HEK293 (cell line): ENCODE results near the gene WSB2.

Experiments
- CTCF ChIA-PET: fragments of 350-600 bp; formaldehyde crosslinking; extraction: SDS; loops from one replicate; lab custom pipeline; 2021; ENCODE audit warnings: antibody characterized with exemption; lab: Yijun Ruan, JAX
- POLR2A ChIA-PET: fragments of 300-600 bp; formaldehyde crosslinking; extraction: SDS; loops from one replicate; lab custom pipeline; 2020; ENCODE audit warnings: antibody characterized with exemption, inconsistent platforms; lab: Yijun Ruan, JAX
- H3K27ac ChIP-seq: fragments of 200-500 bp; sonication (Bioruptor generic); 2 replicates; pipeline ENCODE4 v1.5.1; 2014; ENCODE audit warnings: low read depth, low read length, control low read depth, inconsistent platforms; ENCODE audit errors: extremely low read depth
- H3K36me3 ChIP-seq, 2 experiments: fragments of 200-500 bp in 1 of 2; sonication (Bioruptor generic) in 1 of 2; 1 replicate in 1 of 2; 2 replicates in 1 of 2; pipeline ENCODE4 v1.5.1; 2014 to 2017; ENCODE audit warnings: inconsistent platforms in 2 of 2, low read length in 2 of 2; ENCODE audit not compliant: control insufficient read depth in 2 of 2, insufficient read depth in 1 of 2
- H3K4me1 ChIP-seq: fragments of 200-500 bp; sonication (Bioruptor generic); 2 replicates; pipeline ENCODE4 v1.5.1; 2014; ENCODE audit warnings: mild to moderate bottlenecking, low read length, inconsistent platforms; ENCODE audit not compliant: control insufficient read depth, insufficient read depth
- H3K4me3 ChIP-seq: 2 replicates; pipeline ENCODE4 v1.5.1; 2011; ENCODE audit warnings: low read depth, mild to moderate bottlenecking, control low read depth, low read length, moderate library complexity
- H3K9me3 ChIP-seq: fragments of 200-500 bp; sonication (Bioruptor generic); 2 replicates; pipeline ENCODE4 v1.5.1; 2014; ENCODE audit warnings: low read depth, low read length, inconsistent platforms; ENCODE audit not compliant: control insufficient read depth, insufficient read depth
- KLF7 ChIP-seq: fragments of 450-650 bp; formaldehyde crosslinking; IDR thresholded peaks from 2 replicates; pipeline ENCODE4 v1.5.1; 2016; ENCODE audit warnings: missing biosample characterization, missing genetic modification characterization, borderline replicate concordance
- KLF8 ChIP-seq: fragments of 450-650 bp; formaldehyde crosslinking; IDR thresholded peaks from 2 replicates; pipeline ENCODE4 v1.5.1; 2016; ENCODE audit warnings: missing biosample characterization, missing genetic modification characterization
- MEIS1 ChIP-seq: sonication (generic); formaldehyde crosslinking; IDR thresholded peaks from 2 replicates; pipeline ENCODE4 v1.8.1; 2022; ENCODE audit warnings: missing genetic modification reagents, mild to moderate bottlenecking, borderline replicate concordance
- SETDB1 ChIP-seq: IDR thresholded peaks from one replicate; pipeline ENCODE4 v1.6.1; 2017; ENCODE audit warnings: mild to moderate bottlenecking, low read length, moderate library complexity, mixed read lengths; ENCODE audit not compliant: insufficient read length
- ZBTB21 ChIP-seq: fragments of 450-650 bp; formaldehyde crosslinking; IDR thresholded peaks from 2 replicates; pipeline ENCODE4 v1.5.1; 2017; ENCODE audit warnings: missing biosample characterization, missing genetic modification characterization
- ZBTB8A ChIP-seq: fragments of 450-650 bp; formaldehyde crosslinking; IDR thresholded peaks from 2 replicates; pipeline ENCODE4 v1.5.1; 2016; ENCODE audit warnings: missing biosample characterization, missing genetic modification characterization
- ZNF169 ChIP-seq: fragments of 450-650 bp; formaldehyde crosslinking; IDR thresholded peaks from 2 replicates; pipeline ENCODE4 v1.5.1; 2016; ENCODE audit warnings: missing biosample characterization, missing genetic modification characterization
- ZNF175 ChIP-seq: fragments of 450-650 bp; formaldehyde crosslinking; IDR thresholded peaks from 2 replicates; pipeline ENCODE4 v1.5.1; 2016; ENCODE audit warnings: missing biosample characterization, missing genetic modification characterization
- ZNF274 ChIP-seq, 2 experiments: fragments of 200-500 bp in 1 of 2; fragments of 450-650 bp in 1 of 2; sonication (Bioruptor generic) in 1 of 2; formaldehyde crosslinking in 1 of 2; IDR thresholded peaks; 2 replicates each; pipeline versions ENCODE4 v1.5.1 to v1.6.1; 2014 to 2016; ENCODE audit warnings: borderline replicate concordance in 1 of 2, inconsistent platforms in 1 of 2, low read length in 1 of 2, missing biosample characterization in 1 of 2, missing genetic modification characterization in 1 of 2
- ZNF341 ChIP-seq: fragments of 450-650 bp; formaldehyde crosslinking; IDR thresholded peaks from 2 replicates; pipeline ENCODE4; 2016; ENCODE audit warnings: low read depth, missing biosample characterization, missing genetic modification characterization
- ZNF510 ChIP-seq: fragments of 450-650 bp; formaldehyde crosslinking; IDR thresholded peaks from 2 replicates; pipeline ENCODE4 v1.5.1; 2018; ENCODE audit warnings: mild to moderate bottlenecking, missing genetic modification characterization, missing biosample characterization; ENCODE audit not compliant: insufficient replicate concordance
- ZNF514 ChIP-seq: fragments of 450-650 bp; formaldehyde crosslinking; IDR thresholded peaks from 2 replicates; pipeline ENCODE4 v1.5.1; 2016; ENCODE audit warnings: missing biosample characterization, missing genetic modification characterization
- ZNF521 ChIP-seq: fragments of 450-650 bp; formaldehyde crosslinking; IDR thresholded peaks from 2 replicates; pipeline ENCODE4 v1.5.1; 2017; ENCODE audit warnings: missing biosample characterization, mild to moderate bottlenecking, missing genetic modification characterization
- ZNF623 ChIP-seq: fragments of 450-650 bp; formaldehyde crosslinking; IDR thresholded peaks from 2 replicates; pipeline ENCODE4 v1.5.1; 2016; ENCODE audit warnings: missing biosample characterization, missing genetic modification characterization
- ZNF658 ChIP-seq: fragments of 450-650 bp; formaldehyde crosslinking; IDR thresholded peaks from 2 replicates; pipeline ENCODE4; 2016; ENCODE audit warnings: missing biosample characterization, missing genetic modification characterization
- ZNF837 ChIP-seq: fragments of 450-650 bp; formaldehyde crosslinking; IDR thresholded peaks from 2 replicates; pipeline ENCODE4 v1.5.1; 2016; ENCODE audit warnings: missing biosample characterization, missing genetic modification characterization
- TF ChIP-seq, protein P1 (sequence below): fragments of 450-650 bp; formaldehyde crosslinking; optimal IDR thresholded peaks from 2 replicates; pipeline ENCODE3; 2016; ENCODE audit warnings: missing biosample characterization, mild to moderate bottlenecking, missing genetic modification characterization
- TF ChIP-seq, protein P2 (sequence below): fragments of 450-650 bp; formaldehyde crosslinking; IDR thresholded peaks from 2 replicates; pipeline ENCODE4 v1.5.1; 2017; ENCODE audit warnings: missing biosample characterization, missing genetic modification characterization
- TF ChIP-seq, protein P3 (sequence below): fragments of 450-650 bp; formaldehyde crosslinking; IDR thresholded peaks from 2 replicates; pipeline ENCODE4 v1.5.1; 2016; ENCODE audit warnings: missing biosample characterization, missing genetic modification characterization
- TF ChIP-seq, protein P4 (sequence below): fragments of 450-650 bp; formaldehyde crosslinking; conservative IDR thresholded peaks from 2 replicates; pipeline ENCODE4 v1.5.1; 2016; ENCODE audit warnings: low read depth, missing biosample characterization, missing genetic modification characterization

WSB2 gene

DNA sequence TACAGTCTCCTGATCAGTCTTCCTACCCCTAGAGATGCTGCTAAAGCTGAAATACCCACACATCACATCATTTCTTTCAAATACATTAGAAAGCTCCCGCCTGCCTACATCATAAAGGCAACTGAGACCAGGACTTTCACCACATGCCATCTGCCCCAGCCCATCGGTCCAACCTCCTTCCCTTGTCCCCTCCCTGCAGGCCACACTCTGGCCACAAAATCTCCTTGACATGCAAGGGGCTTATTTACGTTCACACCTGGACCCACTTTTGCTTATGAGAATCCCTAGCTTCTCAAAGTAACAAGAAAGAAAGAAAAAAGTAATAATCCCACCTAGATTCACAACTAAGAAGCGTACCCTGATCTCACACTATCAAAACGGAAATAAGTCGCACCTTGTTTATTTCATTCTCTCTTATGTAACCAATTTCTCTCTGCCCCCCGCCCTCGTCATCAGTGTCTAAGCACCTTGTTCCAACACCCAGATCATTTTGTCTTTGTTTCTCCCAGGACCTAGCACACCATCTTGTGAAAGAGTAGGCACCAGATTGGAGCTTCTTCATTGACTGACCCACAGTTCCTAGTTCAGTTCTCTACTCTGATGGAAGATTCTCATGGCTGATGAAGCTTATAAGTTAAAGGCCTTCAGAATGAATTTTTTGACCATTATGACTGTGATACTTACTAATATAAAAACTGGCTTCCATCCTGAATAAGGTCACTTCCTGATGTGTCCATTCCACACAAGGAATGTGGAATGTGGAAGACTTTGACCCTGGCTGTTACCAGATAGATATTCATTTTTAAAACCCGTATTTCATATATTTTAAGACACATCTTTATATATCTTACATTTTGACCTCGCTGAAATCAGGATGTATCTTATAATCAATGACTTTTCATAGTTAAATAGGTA is 7.7 kb downstream of the WSB2 start:
- CTCF ChIA-PET, result interaction anchor here (0.8 to 1.5 kb wide), 2 partner anchors 9 to 19 kb away, joined by 3 read pairs; no protein-coding TSS in a partner anchor
- Histone ChIP-seq H3K4me3 (no peak overlapping the region), H3K4me1 (no peaks in the 10 kb centered on the region), H3K27ac (no peak overlapping the region), H3K36me3 (peaks cover 21 to 25% of the 10 kb centered on the region in 2 experiments; a peak in 2 of 3 replicates), H3K9me3 (no peaks in the 10 kb centered on the region)
- POLR2A ChIA-PET, result no interaction called here
- TF ChIP-seq KLF8 (tag by site-specific recombination), result no peak
- TF ChIP-seq SETDB1, result no peak
- no peak for TF ChIP-seq ZNF514 (tag by site-specific recombination)
- TF ChIP-seq ZNF521 (tag by site-specific recombination), result no peak
- TF ChIP-seq ZNF341, result no peak
- TF ChIP-seq ZNF837 (tag by site-specific recombination), result no peak
- TF ChIP-seq ZNF658, result no peak
- TF ChIP-seq ZNF169 (tag by site-specific recombination), result no peak
- TF ChIP-seq, protein P1, sequence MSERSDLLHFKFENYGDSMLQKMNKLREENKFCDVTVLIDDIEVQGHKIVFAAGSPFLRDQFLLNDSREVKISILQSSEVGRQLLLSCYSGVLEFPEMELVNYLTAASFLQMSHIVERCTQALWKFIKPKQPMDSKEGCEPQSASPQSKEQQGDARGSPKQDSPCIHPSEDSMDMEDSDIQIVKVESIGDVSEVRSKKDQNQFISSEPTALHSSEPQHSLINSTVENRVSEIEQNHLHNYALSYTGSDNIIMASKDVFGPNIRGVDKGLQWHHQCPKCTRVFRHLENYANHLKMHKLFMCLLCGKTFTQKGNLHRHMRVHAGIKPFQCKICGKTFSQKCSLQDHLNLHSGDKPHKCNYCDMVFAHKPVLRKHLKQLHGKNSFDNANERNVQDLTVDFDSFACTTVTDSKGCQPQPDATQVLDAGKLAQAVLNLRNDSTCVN (tag by site-specific recombination), result no peak
- no peak for TF ChIP-seq MEIS1
- TF ChIP-seq, protein P2, sequence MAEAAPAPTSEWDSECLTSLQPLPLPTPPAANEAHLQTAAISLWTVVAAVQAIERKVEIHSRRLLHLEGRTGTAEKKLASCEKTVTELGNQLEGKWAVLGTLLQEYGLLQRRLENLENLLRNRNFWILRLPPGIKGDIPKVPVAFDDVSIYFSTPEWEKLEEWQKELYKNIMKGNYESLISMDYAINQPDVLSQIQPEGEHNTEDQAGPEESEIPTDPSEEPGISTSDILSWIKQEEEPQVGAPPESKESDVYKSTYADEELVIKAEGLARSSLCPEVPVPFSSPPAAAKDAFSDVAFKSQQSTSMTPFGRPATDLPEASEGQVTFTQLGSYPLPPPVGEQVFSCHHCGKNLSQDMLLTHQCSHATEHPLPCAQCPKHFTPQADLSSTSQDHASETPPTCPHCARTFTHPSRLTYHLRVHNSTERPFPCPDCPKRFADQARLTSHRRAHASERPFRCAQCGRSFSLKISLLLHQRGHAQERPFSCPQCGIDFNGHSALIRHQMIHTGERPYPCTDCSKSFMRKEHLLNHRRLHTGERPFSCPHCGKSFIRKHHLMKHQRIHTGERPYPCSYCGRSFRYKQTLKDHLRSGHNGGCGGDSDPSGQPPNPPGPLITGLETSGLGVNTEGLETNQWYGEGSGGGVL (tag by site-specific recombination), result no peak
- TF ChIP-seq ZBTB8A, result no peak
- no peak for TF ChIP-seq ZNF175 (tag by site-specific recombination)
- TF ChIP-seq, protein P3, sequence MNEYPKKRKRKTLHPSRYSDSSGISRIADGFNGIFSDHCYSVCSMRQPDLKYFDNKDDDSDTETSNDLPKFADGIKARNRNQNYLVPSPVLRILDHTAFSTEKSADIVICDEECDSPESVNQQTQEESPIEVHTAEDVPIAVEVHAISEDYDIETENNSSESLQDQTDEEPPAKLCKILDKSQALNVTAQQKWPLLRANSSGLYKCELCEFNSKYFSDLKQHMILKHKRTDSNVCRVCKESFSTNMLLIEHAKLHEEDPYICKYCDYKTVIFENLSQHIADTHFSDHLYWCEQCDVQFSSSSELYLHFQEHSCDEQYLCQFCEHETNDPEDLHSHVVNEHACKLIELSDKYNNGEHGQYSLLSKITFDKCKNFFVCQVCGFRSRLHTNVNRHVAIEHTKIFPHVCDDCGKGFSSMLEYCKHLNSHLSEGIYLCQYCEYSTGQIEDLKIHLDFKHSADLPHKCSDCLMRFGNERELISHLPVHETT, result no peak
- no peak for TF ChIP-seq ZNF274 (IDR thresholded peaks at IDR 0.05; ENCODE audit: low read length)
- no peak for TF ChIP-seq ZNF274 (tag by site-specific recombination; IDR thresholded peaks at IDR 0.05; ENCODE audit: borderline replicate concordance)
- TF ChIP-seq, protein P4, sequence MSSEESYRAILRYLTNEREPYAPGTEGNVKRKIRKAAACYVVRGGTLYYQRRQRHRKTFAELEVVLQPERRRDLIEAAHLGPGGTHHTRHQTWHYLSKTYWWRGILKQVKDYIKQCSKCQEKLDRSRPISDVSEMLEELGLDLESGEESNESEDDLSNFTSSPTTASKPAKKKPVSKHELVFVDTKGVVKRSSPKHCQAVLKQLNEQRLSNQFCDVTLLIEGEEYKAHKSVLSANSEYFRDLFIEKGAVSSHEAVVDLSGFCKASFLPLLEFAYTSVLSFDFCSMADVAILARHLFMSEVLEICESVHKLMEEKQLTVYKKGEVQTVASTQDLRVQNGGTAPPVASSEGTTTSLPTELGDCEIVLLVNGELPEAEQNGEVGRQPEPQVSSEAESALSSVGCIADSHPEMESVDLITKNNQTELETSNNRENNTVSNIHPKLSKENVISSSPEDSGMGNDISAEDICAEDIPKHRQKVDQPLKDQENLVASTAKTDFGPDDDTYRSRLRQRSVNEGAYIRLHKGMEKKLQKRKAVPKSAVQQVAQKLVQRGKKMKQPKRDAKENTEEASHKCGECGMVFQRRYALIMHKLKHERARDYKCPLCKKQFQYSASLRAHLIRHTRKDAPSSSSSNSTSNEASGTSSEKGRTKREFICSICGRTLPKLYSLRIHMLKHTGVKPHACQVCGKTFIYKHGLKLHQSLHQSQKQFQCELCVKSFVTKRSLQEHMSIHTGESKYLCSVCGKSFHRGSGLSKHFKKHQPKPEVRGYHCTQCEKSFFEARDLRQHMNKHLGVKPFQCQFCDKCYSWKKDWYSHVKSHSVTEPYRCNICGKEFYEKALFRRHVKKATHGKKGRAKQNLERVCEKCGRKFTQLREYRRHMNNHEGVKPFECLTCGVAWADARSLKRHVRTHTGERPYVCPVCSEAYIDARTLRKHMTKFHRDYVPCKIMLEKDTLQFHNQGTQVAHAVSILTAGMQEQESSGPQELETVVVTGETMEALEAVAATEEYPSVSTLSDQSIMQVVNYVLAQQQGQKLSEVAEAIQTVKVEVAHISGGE (tag by site-specific recombination), result no peak
- no peak for TF ChIP-seq ZNF623
- TF ChIP-seq KLF7 (tag by site-specific recombination), result no peak
- no peak for TF ChIP-seq ZBTB21 (tag by site-specific recombination)
- TF ChIP-seq ZNF510, result no peak
